ENCODE measurements around the gene SLC38A3. TPM values are rescaled to one million over a fixed set of nuclear protein-coding genes. Genes with fewer than 3 reads are reported as not detected.
"Not testable (repeated sequence)": the region's sequence is repeated elsewhere in the genome, so short reads cannot be mapped to it uniquely, and the experiment has no call there.

SLC38A3 gene
- total RNA-seq, 1 donor from 2014 or later: 10.3 TPM

DNA sequence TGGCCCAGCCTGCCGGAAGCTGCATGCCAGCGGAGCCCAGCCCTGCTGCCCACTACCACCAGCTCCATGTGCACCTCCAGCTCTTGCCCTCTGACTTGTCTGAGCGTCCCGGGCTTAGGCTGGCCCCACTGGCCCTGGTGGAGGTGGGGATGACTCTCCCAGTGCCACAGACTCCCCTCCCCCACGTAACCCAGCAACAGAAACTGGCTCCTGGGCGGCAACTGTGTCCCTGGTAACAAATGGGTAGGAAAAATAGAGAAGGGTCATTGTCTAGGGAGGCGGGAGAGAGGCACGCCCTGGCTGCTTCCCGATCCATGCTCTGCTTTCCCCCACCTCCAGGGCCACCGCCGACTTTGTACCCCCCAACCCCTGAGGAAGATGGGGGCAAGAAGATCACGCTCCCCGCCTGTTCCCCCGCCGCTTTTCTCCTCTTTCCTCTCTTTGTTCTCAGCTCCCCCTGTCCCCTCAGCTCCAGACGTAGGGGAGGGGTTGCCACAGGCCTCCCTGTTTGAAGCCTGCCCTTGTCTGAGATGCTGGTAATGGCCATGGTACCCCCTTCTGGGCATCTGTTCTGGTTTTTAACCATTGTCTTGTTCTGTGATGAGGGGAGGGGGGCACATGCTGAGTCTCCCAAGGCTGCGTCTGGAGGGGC lies 53.1 kb downstream of the SLC38A3 start:
- no peak for ATAC-seq
- DNase-seq (ENCODE audit: missing footprints): no peak
- intact Hi-C loops (cut with DNase I): no loop called here

DNA sequence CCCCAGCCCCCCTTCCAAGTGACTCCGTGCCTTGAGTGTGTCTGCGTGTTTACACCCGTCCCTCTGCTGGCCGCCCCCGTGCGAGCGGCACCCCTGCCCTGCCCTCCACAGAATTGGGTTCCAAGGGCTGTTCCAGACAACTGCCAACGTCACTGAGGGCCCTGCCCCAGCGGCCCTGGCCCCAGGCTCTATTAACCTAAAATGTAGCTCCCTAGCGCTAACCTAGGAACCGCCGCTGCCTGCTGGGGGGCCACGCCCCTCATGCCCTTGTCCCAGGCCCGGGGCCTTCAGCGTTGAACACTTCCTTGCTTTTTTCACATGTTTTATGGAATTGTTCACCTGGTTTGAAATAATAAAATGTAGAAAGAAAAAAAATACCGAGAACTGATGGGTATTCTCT lies 53.9 kb downstream of the SLC38A3 start:
- no peak for ATAC-seq
- DNase-seq (ENCODE audit: missing footprints): no peak
- intact Hi-C loops (cut with DNase I): no loop called here

DNA sequence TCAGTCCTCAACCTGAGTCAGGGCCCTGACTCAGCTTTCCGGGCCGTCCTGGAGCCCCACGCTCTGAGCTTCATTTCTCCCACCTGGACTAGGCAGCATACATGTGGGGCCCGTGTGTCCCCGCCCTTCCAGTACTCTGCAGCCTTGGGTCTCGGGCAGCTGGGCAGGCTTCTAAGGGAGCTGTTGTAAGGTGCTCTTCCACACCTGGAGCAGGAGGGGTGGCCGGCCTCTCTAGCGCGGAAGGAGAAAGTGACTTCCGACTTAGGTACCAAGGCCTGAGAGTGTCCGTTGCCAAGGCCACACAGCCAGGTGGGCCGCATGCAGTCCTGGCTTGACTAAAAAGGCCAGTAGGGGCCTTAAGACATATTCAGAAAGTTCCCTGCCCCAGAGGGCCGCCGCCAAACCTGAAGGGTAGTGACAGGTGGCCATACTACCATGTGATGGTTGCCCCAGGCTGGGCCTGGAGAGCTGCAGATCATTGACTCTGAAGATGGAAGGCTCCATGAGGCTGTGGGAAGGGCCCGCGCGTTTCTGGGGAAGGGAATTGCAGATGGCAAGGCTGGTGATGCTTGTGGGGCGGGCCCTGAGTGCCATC lies 54.5 kb downstream of the SLC38A3 start:
- ATAC-seq (no peak), DNase-seq (ENCODE audit: missing footprints) (no peak)

DNA sequence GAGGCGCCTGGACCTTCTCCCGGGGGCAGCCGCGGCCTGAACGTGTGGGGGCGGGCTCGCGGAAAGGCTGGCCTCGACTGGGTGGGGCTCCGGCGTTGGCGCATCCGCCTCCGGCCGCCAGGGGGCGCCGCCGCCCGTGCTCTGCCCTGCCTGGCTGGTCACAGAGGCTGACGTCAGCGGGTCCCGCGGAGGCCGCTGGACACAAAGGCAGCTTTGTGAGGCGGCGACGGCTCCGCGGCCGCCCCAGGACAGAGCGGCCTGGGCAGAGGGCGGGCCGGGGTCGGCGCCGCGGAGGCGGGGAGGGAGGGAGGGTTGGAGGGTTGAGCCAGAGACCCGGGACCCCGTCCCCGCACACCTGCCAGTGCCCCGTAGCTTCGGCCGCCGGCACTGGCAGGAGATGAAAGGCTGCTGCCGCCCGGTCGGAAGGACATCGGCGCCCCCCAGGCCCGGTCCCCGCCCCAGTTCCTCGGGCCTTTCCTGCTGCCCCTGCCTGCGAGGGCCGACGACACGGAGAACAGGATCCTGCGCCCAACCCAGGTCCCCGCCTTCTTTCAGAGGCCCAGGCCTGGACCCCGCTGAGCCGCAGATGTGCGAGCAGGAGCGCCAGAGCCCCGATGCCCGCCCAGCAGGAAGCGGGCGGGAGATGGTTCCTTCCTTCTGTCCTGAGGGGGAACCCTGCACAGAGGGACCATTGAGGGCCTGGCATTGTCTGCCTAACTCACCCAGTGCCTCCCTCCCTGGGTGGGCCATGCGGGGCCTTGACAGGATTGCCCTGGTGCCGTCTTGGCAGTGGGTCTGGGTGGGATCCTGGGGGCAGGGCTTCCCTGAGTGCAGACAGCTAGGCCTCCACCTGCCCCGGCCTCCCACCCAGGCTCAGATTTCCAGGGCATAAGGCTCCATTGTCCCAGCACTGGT lies 55.2 kb downstream of the SLC38A3 start:
- DNase-seq (ENCODE audit: missing footprints) (peak; percentile 97), ATAC-seq (peak; percentile 86)
- intact Hi-C loops (cut with DNase I): loop anchor here (1.0 kb wide), 1 partner anchor 64 kb away; no protein-coding TSS in a partner anchor

More for the DNA sequence above, 54.5 kb downstream of the SLC38A3 start:
- intact Hi-C loops (cut with DNase I): loop anchor here (1.0 kb wide), 1 partner anchor 65 kb away; no protein-coding TSS in a partner anchor

DNA sequence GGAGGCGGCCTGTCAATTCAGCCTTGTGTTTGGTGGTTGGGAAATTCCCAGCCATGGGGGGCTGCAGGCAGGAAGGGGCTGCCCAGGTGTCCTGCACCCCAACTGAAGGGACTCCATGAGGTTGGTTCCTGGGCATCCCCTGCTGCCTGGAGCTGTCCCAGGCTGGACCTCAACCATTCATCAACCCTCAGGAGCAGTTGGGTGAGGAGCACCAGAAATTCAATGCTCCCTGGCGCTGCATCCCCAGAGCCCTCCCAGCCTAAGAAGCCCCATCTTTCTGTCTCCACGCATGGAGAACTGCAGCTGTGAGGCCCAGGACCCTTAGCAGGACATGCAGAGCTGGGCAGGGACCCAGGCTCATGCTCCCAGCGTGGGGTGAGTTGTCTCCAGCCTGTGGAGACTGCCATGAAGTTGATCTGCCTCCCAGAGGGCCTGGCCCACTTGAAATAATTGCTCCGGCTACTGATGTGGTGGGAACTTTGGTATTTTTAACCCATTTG lies 55.9 kb downstream of the SLC38A3 start:
- ATAC-seq: no peak
- intact Hi-C loops (cut with DNase I): loop anchor here (1.0 kb wide), 1 partner anchor 63 kb away; no protein-coding TSS in a partner anchor
- DNase-seq (ENCODE audit: missing footprints): no peak

DNA sequence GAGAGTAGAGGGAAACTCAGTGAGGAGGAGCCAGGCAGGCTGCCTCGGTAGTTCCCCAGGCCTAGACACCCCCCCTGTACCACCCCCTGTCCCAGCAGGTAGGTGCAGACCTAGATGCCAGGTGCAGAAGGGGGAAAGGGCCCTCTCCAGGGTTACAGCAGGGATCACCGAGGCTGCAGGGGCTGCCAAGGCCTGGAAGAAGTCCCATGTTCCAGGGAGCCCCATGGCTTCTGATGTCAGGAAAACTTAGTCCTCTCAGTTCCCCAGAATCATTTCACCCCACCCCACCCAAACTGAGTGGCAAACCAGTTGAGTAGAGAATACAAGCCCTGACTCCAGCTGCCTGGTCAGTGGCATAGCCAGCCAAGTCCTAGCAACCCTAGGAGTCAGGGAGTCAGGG lies 56.4 kb downstream of the SLC38A3 start:
- DNase-seq (ENCODE audit: missing footprints) (no peak), ATAC-seq (no peak)
- intact Hi-C loops (cut with DNase I): no loop called here

DNA sequence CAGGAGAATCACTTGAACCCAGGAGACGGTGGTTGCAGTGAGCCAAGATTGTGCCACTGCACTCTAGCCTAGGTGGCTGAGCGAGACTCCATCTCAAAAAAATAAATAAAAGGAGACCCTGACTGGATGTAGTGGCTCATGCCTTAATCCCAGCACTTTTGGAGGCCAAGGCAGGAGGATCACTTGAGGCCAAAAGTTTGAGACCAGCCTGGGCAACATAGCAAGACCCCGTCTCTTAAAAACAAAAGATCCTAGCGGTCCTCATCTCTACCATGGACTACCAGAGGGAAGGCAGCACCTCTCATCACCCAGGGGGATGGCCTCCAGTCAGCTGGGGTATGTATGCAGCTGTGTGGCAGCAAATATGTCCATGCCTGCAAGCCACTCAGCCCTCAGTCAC lies 57.1 kb downstream of the SLC38A3 start:
- DNase-seq (ENCODE audit: missing footprints); intact Hi-C loops (cut with DNase I); ATAC-seq: not testable (repeated sequence)

DNA sequence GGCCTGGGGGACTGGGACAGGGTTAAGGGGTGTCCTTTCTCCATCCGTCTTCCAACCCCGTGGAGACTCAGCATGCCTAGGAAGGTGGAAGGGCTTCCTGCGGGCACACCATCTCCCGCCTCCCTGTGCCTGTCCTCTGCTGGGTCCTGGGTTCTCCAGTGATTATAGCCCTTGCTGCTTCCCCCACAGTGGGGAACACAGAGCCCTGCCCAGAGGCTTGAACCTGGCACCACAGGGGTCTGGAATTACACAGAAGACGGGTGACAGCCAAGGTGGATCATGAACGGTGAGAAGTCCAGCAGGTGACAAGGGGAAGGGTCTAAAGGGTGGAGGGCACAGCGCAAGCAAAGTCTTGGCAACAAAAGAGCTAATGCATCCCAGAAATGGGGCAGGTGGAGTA lies 57.7 kb downstream of the SLC38A3 start:
- ATAC-seq: no peak
- intact Hi-C loops (cut with DNase I): no loop called here
- DNase-seq (ENCODE audit: missing footprints): no peak

DNA sequence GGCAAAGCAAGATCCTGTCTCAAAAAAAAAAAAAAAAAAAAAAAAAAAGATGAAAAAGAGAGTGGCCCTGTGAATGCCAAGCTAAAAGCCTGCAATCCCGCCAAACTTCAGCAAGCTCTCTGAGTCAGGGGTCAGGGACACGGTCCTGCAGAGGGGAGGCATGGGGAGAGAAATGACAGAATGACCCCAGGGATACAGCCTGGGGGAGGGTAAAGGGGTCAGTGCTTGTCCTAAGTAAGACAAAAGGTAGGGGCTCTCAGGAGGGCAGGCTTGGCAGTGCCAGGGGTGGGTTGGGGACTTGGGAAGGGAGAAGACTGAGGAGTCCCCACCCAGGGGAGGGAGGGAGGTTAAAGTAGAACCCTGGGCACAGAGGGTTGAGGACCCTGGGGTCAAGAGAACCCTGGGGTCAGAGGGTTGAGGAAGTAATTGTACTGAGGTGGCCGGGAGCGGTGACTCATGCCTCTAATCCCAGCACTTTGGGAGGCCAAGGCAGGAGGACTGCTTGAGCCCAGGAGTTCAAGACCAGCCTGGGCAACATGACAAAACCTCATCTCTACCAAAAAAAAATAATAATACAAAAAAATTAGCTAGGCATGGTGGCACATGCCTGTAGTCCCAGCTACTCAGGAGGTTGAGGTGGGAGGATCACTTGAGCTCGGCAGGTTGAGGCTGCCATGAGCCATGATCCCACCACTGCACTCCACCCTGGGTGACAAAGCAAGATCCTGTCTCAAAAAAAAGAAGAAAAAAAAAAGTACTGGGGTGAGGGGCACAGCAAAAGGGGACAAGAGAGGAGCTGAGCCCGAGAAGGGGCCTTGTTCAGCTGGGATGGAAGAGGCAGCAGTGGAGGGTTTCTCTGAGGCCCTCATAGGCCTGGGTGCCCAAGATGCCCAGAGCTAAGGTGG lies 58.7 kb downstream of the SLC38A3 start:
- intact Hi-C loops (cut with DNase I): no loop called here
- DNase-seq (ENCODE audit: missing footprints) (no peak), ATAC-seq (no peak)

DNA sequence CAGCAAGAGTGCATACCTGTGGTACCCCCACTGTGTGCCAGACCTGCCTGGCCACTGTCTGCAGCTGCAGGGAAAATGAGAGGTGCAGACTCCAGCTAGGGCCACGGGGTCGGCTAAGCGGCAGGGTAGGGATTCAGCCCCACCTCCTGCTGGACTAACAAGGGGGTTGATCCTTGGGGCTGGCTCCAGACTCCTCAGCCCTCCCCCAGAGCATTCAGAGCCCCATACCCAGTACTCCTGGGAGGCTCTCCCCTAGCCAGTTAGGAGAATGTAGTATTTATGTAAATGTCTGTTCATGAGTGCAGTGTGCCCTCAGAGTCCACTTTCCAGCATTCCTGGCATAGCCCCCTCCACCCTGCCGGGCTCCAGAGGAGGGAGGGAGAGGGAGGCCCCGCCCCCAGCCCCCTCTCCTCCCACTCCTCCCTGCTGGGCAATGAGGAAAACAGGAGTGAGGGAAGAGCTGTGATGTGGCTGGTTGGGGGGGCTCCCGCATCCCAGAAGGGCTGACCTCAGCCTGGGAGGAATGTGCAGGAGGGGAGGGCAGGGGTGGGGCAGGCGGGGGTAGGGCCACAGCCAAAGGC lies 59.4 kb downstream of the SLC38A3 start:
- DNase-seq (ENCODE audit: missing footprints) (peak; percentile 77), ATAC-seq (peak; percentile 54)
- intact Hi-C loops (cut with DNase I): no loop called here

DNA sequence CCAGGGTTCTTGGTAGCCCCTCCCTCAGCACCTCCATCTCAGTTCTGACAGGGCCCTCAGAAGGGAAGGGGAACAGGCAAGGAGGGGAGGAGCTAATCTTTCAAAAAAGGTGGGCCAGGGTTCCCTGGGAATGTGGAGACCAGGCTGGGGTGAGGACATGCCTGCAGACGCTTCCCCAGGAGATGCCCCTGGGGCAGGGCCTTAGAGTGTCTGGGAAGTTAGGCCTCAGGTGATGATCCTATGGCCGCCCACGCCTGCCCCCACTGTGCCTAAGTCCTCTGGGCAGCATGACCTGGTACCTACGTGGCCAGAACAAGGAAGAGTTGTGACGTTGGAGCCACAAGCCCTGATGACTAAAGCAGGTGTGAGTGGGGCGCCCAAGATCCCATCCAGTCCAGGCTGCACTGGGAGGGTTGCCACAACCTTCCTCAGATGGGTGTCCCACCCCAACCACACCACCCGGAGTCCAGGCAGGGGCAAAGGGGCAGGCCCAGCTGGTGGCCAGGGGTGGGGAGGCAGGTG lies 60.0 kb downstream of the SLC38A3 start:
- DNase-seq (ENCODE audit: missing footprints): no peak
- intact Hi-C loops (cut with DNase I): no loop called here

DNA sequence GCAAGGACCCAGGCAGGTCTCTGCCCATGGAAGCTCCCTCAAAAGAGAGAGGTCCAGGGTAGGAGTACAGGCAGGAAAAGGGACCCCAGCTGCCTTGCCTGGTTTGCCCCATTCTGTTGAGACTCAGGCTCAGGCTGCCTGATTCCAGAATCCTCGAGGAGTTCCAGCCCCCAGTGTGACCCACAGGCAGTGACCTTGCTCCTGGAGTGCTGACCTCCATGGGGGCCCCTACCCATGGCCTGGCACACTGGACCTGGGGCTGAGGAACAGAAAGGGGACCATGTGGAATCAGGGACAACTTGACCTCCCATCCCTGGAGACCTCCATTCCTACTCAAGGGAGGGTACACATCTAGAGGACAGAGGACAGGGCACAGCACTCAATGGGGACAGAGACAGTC lies 60.5 kb downstream of the SLC38A3 start:
- DNase-seq (ENCODE audit: missing footprints) (no peak), ATAC-seq (no peak)
- intact Hi-C loops (cut with DNase I): no loop called here

More for the DNA sequence above, 60.0 kb downstream of the SLC38A3 start:
- ATAC-seq: no peak

DNA sequence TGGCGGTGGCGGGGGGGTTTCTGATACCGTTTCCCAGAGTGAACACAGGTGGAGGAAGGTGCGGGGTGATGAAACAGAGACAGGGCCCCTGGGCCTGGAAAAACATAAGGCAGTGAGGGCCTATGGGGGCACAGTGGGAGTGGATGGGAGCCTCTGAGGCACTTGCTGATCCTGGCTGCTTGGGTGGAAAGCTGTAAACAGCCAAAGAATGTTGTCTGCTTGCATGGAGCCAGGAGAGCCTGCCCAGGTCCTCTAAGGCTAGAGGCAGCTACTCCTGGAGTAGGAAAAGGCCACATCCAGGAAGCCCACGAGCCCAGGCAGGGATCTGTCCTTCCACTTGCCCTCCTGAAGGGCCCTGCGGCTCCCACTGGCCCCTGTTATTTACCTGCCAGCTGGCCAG lies 60.9 kb downstream of the SLC38A3 start:
- ATAC-seq (no peak), DNase-seq (ENCODE audit: missing footprints) (no peak)
- intact Hi-C loops (cut with DNase I): no loop called here

DNA sequence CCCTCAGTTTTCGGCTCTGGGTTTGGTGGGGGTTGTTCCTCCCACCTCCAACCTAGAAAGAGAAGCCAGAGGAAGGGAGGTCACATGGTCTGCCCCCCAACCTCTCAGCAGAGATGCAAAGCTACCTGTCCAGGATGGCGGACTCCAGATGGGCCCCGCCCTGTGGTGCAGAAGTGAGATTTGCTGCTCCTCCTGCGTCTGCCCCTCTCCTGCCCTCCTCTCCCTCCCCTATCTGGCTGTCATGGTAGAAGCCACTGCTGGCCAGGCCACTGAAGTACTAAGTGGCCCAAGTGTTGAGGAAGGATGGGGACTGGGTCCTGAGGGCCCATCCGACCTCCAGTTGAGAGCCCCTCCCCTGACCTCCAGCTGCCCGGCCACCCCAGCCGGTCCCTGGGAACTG lies 61.8 kb downstream of the SLC38A3 start:
- ATAC-seq (no peak), DNase-seq (ENCODE audit: missing footprints) (no peak)
- intact Hi-C loops (cut with DNase I): no loop called here

DNA sequence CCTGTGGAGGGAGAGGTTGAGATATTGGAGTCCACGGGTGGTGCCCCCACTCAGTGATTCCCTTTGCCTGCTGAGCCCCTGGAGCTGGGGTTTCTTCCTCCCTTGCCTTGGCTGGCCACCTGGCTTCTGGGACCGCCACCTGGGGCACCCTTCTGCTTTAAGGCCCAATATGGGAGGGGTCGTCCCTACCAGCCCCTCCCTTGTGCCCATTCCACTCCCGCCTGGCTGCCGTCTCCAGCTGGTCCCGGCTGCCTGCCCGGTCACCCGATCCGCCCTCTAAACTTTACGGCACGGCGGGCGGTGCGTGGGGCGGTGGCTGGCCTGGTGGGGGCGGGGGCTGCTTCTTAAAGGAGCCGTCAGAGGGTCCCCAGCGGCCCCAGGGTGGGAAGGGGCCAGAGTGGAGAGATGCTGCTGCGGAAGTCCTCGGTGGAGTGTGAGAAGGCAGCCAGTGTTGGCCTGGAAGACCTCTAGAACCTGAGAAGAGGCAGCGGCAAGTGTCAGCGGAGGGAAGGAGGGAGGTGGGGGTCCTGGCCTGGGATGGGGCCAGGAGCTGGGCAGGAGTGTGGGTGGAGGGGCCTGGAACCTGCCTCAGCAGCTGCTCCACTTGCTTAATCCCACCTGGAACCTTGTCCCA lies 62.3 kb downstream of the SLC38A3 start:
- ATAC-seq: peak; percentile 60
- intact Hi-C loops (cut with DNase I): no loop called here
- peak; percentile 89 for DNase-seq (ENCODE audit: missing footprints)

DNA sequence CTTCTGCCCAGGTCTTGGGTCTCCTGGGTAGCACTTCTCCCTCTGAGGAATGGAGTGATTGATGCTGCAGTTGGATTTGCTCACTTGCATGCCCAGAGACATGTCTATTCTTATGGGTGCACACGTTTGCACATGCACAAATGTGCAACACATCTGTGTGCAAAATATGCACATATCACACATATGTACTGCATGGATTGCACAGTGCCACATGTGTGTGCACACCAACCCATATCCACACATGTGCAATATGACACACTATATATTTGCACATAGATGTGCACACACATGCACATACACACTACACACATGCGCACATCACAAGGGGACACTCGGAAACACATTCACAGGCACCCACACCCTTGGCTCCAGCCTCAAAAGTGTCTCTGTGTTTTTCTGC lies 63.2 kb downstream of the SLC38A3 start:
- intact Hi-C loops (cut with DNase I): no loop called here
- ATAC-seq (no peak), DNase-seq (ENCODE audit: missing footprints) (no peak)

DNA sequence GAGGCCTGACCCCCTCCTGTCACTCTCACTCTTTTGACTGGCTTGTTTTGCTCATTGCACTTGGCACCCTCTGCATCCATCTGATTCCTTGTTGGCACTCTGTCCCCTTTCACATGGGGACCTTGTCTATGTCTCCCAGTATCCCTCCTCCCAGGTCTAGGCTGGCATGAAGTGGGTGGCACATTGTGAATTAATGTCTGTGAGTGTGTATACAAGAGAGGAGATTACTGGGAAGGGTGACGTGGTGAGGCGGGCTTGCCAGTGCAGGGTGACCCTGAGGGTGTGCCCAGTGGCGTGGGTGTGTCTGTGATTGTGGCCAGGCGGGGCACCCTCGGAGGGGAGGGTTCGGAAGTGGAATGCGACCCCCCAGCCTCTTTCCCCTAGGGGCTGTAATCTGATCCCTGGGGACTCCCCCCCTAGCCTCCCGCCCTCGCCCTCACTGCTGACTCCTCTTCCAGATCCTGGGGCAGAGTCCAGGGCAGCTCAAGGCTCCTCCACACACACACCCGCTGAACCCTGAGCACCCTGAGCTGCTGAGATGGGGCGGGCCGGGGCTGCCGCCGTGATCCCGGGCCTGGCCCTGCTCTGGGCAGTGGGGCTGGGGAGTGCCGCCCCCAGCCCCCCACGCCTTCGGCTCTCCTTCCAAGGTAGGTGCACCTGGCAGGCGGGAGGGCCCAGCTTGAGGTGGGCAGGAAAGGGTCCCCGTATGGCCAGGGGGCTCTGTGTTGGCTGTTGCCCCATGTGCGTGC lies 63.8 kb downstream of the SLC38A3 start, which contains the start of gene SEMA3B:
SEMA3B (plus strand) TSS at position 445 of the 749 bp plus-strand sequence; CDS start at position 539, 94 bp downstream.
- intact Hi-C loops (cut with DNase I): no loop called here
- DNase-seq (ENCODE audit: missing footprints) (no peak), ATAC-seq (peak; percentile 13)
